Sigmoid colon (tissue), 4 donors: ENCODE measurements around the gene PARD3.

ENCODE experiments used
- EP300 ChIP-seq, 4 donors: sonication (generic); formaldehyde crosslinking; IDR thresholded peaks; one replicate each; pipeline ENCODE4 v1.6.1; 2017; ENCODE audit warnings: antibody characterized with exemption in 4 of 4
- POLR2A ChIP-seq, 2 donors: fragments of 450-650 bp; IDR thresholded peaks; one replicate each; pipeline ENCODE4 v1.6.1; 2016; ENCODE audit warnings: antibody characterized with exemption in 2 of 2, mild to moderate bottlenecking in 2 of 2, moderate library complexity in 2 of 2
- TF ChIP-seq, protein P1 (sequence below), 4 experiments: fragments of 450-650 bp in 3 of 4; fragments of 200-600 bp in 1 of 4; IDR thresholded peaks; one replicate each; pipeline ENCODE4 v1.5.1; 2016 to 2019; ENCODE audit warnings: antibody characterized with exemption in 4 of 4, mild to moderate bottlenecking in 3 of 4, moderate library complexity in 2 of 4

DNA sequence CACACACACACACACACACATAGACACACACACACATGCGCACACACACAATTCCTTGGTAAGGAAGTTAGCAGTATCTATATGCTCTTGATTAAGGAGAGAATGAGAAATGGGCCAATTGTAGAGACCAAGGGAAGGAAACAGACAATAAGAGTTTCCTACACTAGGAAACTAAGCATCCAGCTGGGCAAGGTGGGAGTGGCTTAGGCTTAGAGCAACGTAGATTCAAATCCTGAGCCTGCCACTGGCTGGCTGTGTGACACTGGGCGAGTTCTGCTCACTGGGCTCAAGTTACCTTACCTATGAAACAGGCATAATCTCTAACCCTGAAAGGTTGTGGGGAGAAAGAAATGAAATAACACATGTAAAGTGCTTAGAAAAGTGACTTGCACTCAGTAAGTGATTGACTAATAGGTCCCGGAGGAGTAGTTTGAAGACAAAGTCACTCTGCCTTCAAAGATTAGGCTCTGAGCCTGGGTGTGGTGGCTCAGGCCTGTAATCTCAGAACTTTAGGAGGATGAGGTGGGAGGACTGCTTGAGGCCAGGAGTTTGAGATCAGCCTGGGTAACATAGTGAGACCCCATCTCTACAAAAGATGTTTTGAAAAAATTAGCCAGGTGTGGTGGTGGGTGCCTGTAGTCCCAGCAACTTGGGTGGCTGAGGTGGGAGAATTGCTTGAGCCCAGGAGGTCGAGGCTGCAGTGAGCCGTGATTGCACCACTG, 701.4 kb downstream of the PARD3 start:
- no peak for TF ChIP-seq EP300 (IDR thresholded peaks at IDR 0.05)
- TF ChIP-seq, protein P1, sequence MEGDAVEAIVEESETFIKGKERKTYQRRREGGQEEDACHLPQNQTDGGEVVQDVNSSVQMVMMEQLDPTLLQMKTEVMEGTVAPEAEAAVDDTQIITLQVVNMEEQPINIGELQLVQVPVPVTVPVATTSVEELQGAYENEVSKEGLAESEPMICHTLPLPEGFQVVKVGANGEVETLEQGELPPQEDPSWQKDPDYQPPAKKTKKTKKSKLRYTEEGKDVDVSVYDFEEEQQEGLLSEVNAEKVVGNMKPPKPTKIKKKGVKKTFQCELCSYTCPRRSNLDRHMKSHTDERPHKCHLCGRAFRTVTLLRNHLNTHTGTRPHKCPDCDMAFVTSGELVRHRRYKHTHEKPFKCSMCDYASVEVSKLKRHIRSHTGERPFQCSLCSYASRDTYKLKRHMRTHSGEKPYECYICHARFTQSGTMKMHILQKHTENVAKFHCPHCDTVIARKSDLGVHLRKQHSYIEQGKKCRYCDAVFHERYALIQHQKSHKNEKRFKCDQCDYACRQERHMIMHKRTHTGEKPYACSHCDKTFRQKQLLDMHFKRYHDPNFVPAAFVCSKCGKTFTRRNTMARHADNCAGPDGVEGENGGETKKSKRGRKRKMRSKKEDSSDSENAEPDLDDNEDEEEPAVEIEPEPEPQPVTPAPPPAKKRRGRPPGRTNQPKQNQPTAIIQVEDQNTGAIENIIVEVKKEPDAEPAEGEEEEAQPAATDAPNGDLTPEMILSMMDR (IDR thresholded peaks at IDR 0.05), result no peak
- no peak for TF ChIP-seq POLR2A (IDR thresholded peaks at IDR 0.05)
